HL-60 (cell line): ENCODE data around the gene CAPN13.

Experiments
- GABPA ChIP-seq: IDR thresholded peaks from 2 replicates; pipeline ENCODE4 v1.6.1; 2012; ENCODE audit warnings: low read depth
- POLR2AphosphoS5 ChIP-seq: IDR thresholded peaks from 2 replicates; pipeline ENCODE4 v1.6.1; 2012; ENCODE audit warnings: low read depth
- SPI1 ChIP-seq: IDR thresholded peaks from 2 replicates; pipeline ENCODE4 v1.6.1; 2012; ENCODE audit warnings: low read depth, mild to moderate bottlenecking, borderline replicate concordance
- TF ChIP-seq, protein P1 (sequence below): IDR thresholded peaks from one replicate; pipeline ENCODE4 v1.5.1; 2011; ENCODE audit warnings: low read length, control low read depth, inconsistent platforms; ENCODE audit not compliant: insufficient read depth
- TF ChIP-seq, protein P2 (sequence below): IDR thresholded peaks from 2 replicates; pipeline ENCODE4 v1.6.1; 2012; ENCODE audit warnings: low read depth; ENCODE audit not compliant: insufficient replicate concordance

- TF ChIP-seq, protein P1, sequence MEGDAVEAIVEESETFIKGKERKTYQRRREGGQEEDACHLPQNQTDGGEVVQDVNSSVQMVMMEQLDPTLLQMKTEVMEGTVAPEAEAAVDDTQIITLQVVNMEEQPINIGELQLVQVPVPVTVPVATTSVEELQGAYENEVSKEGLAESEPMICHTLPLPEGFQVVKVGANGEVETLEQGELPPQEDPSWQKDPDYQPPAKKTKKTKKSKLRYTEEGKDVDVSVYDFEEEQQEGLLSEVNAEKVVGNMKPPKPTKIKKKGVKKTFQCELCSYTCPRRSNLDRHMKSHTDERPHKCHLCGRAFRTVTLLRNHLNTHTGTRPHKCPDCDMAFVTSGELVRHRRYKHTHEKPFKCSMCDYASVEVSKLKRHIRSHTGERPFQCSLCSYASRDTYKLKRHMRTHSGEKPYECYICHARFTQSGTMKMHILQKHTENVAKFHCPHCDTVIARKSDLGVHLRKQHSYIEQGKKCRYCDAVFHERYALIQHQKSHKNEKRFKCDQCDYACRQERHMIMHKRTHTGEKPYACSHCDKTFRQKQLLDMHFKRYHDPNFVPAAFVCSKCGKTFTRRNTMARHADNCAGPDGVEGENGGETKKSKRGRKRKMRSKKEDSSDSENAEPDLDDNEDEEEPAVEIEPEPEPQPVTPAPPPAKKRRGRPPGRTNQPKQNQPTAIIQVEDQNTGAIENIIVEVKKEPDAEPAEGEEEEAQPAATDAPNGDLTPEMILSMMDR: no peak
- no peak for TF ChIP-seq POLR2AphosphoS5
- no peak for TF ChIP-seq SPI1
- TF ChIP-seq, protein P2, sequence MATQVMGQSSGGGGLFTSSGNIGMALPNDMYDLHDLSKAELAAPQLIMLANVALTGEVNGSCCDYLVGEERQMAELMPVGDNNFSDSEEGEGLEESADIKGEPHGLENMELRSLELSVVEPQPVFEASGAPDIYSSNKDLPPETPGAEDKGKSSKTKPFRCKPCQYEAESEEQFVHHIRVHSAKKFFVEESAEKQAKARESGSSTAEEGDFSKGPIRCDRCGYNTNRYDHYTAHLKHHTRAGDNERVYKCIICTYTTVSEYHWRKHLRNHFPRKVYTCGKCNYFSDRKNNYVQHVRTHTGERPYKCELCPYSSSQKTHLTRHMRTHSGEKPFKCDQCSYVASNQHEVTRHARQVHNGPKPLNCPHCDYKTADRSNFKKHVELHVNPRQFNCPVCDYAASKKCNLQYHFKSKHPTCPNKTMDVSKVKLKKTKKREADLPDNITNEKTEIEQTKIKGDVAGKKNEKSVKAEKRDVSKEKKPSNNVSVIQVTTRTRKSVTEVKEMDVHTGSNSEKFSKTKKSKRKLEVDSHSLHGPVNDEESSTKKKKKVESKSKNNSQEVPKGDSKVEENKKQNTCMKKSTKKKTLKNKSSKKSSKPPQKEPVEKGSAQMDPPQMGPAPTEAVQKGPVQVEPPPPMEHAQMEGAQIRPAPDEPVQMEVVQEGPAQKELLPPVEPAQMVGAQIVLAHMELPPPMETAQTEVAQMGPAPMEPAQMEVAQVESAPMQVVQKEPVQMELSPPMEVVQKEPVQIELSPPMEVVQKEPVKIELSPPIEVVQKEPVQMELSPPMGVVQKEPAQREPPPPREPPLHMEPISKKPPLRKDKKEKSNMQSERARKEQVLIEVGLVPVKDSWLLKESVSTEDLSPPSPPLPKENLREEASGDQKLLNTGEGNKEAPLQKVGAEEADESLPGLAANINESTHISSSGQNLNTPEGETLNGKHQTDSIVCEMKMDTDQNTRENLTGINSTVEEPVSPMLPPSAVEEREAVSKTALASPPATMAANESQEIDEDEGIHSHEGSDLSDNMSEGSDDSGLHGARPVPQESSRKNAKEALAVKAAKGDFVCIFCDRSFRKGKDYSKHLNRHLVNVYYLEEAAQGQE: no peak
- no peak for TF ChIP-seq GABPA
These were observed 21.3 kb upstream of the CAPN13 start for GRCh38 chr2:30828586-30828985.
